ENCODE measurements around the gene INTS3. TPM values are rescaled to one million over a fixed set of nuclear protein-coding genes. Genes with fewer than 3 reads are reported as not detected.
A peak's percentile ranks its signal among the peaks of the same experiment; 100 is the strongest.
"Not testable (repeated sequence)": the region's sequence is repeated elsewhere in the genome, so short reads cannot be mapped to it uniquely, and the experiment has no call there.

INTS3 gene
- total and polyA plus RNA-seq, 9 of the 15 experiments (the other 6 are each of a cell fraction or from before 2014, with no cell fraction given): 6.3 to 24.1 (median 14.3) TPM

DNA sequence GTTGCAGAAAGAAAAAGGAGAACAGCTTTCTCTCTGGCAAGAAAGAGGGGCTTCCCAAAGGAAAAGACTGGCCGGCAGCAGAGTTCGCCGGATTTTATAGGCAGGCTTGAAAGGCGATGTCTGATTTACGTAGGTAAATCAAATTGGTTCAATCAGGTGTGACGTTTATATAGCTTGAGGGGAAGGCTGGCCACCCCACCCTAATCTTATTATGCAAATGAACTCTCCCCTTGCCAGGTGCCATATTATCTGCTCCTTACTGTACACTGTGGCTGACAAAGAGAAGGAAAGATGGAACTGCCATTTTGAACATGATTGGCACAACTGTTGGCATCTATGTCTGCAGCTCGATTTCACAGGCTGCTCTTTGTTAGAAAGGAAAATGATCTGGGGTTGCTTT is 16.8 kb upstream of the INTS3 start (continued):
- TF ChIP-seq, protein P1, sequence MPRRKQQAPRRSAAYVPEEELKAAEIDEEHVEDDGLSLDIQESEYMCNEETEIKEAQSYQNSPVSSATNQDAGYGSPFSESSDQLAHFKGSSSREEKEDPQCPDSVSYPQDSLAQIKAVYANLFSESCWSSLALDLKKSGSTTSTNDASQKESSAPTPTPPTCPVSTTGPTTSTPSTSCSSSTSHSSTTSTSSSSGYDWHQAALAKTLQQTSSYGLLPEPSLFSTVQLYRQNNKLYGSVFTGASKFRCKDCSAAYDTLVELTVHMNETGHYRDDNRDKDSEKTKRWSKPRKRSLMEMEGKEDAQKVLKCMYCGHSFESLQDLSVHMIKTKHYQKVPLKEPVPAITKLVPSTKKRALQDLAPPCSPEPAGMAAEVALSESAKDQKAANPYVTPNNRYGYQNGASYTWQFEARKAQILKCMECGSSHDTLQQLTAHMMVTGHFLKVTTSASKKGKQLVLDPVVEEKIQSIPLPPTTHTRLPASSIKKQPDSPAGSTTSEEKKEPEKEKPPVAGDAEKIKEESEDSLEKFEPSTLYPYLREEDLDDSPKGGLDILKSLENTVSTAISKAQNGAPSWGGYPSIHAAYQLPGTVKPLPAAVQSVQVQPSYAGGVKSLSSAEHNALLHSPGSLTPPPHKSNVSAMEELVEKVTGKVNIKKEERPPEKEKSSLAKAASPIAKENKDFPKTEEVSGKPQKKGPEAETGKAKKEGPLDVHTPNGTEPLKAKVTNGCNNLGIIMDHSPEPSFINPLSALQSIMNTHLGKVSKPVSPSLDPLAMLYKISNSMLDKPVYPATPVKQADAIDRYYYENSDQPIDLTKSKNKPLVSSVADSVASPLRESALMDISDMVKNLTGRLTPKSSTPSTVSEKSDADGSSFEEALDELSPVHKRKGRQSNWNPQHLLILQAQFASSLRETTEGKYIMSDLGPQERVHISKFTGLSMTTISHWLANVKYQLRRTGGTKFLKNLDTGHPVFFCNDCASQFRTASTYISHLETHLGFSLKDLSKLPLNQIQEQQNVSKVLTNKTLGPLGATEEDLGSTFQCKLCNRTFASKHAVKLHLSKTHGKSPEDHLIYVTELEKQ (CRISPR knock-in tag; IDR thresholded peaks at IDR 0.05): no peak
- TF ChIP-seq TOE1 (IDR thresholded peaks at IDR 0.05; ENCODE audit: borderline replicate concordance) (no peak), TOE1 (CRISPR knock-in tag; IDR thresholded peaks at IDR 0.05; ENCODE audit: borderline replicate concordance, low read depth) (no peak), ZNF79 (CRISPR knock-in tag; IDR thresholded peaks at IDR 0.05; ENCODE audit: low read depth) (no peak)

DNA sequence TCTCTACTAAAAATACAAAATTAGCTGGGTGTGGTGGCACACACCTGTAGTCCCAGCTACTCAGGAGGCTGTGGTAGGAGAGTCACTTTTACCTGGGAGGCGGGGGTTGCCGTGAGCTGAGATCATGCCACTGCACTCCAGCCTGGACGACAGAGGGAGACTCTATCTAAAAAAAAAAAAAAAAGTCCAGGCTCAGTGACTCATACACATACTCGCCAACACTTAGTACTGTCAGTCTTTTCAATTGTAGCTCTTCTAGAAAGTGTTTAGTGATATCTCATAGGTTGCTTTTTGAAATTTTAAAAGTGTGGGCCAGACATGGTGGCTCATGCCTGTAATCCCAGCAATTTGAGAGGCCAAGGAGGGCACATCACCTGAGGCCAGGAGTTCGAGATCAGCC is 11.6 kb upstream of the INTS3 start:
- CTCF ChIA-PET (ENCODE audit: low intra/inter-chr PET ratio): interaction anchor here (0.7 kb wide), 1 partner anchor 275 kb away, joined by 7 read pairs; no protein-coding TSS in a partner anchor

More for the DNA sequence above, 11.6 kb upstream of the INTS3 start:
- H3K4me1 ChIP-seq (replicated peaks in 1 of 2; ENCODE audit: control insufficient read depth in 2 of 2, insufficient read depth in 2 of 2, low read length in 2 of 2); DNase-seq (ENCODE audit: extremely low read depth in 1 of 4, low spot score in 3 of 4); in situ Hi-C loops (cut with MboI); H3K27me3 ChIP-seq (ENCODE audit: control insufficient read depth in 2 of 2, insufficient read depth in 2 of 2, low read length in 2 of 2); ATAC-seq; H3K79me2 ChIP-seq (ENCODE audit: control insufficient read depth, insufficient read depth, low read length); H4K20me1 ChIP-seq (replicated peaks; ENCODE audit: control insufficient read depth, insufficient read depth, low read length); H3K4me3 ChIP-seq; H3K4me2 ChIP-seq (ENCODE audit: insufficient read depth, low read length); H3K27ac ChIP-seq (ENCODE audit: extremely low read depth, low read depth, low read length); intact Hi-C loops (cut with micrococcal nuclease); H3K9me3 ChIP-seq (replicated peaks; ENCODE audit: control insufficient read depth, insufficient read depth, low read depth, low read length); H3K36me3 ChIP-seq (ENCODE audit: control insufficient read depth, insufficient read depth, low read length); BruUV-seq (replicated peaks); FAIRE-seq; H3K9ac ChIP-seq (ENCODE audit: insufficient read depth in 1 of 2, low read depth in 2 of 2, low read length in 2 of 2); H2AFZ ChIP-seq (ENCODE audit: low read depth, low read length); H3K9me1 ChIP-seq (ENCODE audit: control insufficient read depth, insufficient read depth, low read length): not testable (repeated sequence)
- WGBS (ENCODE audit: insufficient coverage, low coverage, missing lambda C conversion rate): 16% methylated on average over 4 of the region's 5 CpGs
- POLR2A ChIA-PET: interaction anchor here (1.0 kb wide), 1 partner anchor 12 kb away, joined by 4 read pairs; the partner anchor contains the start of gene INTS3
- peak; percentile 69 for TF ChIP-seq ZNF384 (IDR thresholded peaks at IDR 0.05; ENCODE audit: low read depth, low read length)
- peak; percentile 35 for TF ChIP-seq RBM25 (IDR thresholded peaks at IDR 0.05; ENCODE audit: low read depth, low read length, severe bottlenecking)

All from K562 (cell line).